ENCODE data around the gene GABBR2.

Gene GABBR2

GRCh38 chr9:98291820-98292219, 416.9 kb downstream of the GABBR2 start:
- Histone ChIP-seq H3K79me2 (ENCODE audit: low read length) (no peaks in the 10 kb centered on the region), H3K4me1 (ENCODE audit: low read length) (no peaks in the 10 kb centered on the region), H3K27me3 (ENCODE audit: low read depth, low read length) (peaks cover 31% of the 10 kb centered on the region), H3K36me3 (replicated peaks; ENCODE audit: low read depth, low read length) (no peaks in the 10 kb centered on the region), H3K9ac (ENCODE audit: low read length) (no peak overlapping the region), H3K27ac (ENCODE audit: low read length) (no peak overlapping the region), H2AFZ (ENCODE audit: low read depth, low read length) (no peak overlapping the region), H3K4me2 (ENCODE audit: low read length) (no peak overlapping the region), H3K4me3 (ENCODE audit: low read length) (no peak overlapping the region), H4K20me1 (ENCODE audit: insufficient read depth, low read length) (no peaks in the 10 kb centered on the region), H3K9me3 (ENCODE audit: insufficient read depth, low read length) (no peaks in the 10 kb centered on the region)
- no peak for TF ChIP-seq EZH2phosphoT487 (IDR thresholded peaks at IDR 0.05; ENCODE audit: low read depth)
- TF ChIP-seq CTCF (IDR thresholded peaks at IDR 0.05; ENCODE audit: low read depth, low read length), result no peak

GRCh38 chr9:98290411-98290810, 418.3 kb downstream of the GABBR2 start:
- Histone ChIP-seq H3K9ac (ENCODE audit: low read length) (no peak overlapping the region), H3K36me3 (replicated peaks; ENCODE audit: low read depth, low read length) (no peaks in the 10 kb centered on the region), H3K27me3 (ENCODE audit: low read depth, low read length) (peaks cover 31% of the 10 kb centered on the region), H2AFZ (ENCODE audit: low read depth, low read length) (no peak overlapping the region), H3K4me1 (ENCODE audit: low read length) (no peaks in the 10 kb centered on the region), H4K20me1 (ENCODE audit: insufficient read depth, low read length) (no peaks in the 10 kb centered on the region), H3K4me2 (ENCODE audit: low read length) (no peak overlapping the region), H3K79me2 (ENCODE audit: low read length) (no peaks in the 10 kb centered on the region), H3K9me3 (ENCODE audit: insufficient read depth, low read length) (no peaks in the 10 kb centered on the region), H3K4me3 (ENCODE audit: low read length) (no peak overlapping the region), H3K27ac (ENCODE audit: low read length) (no peak overlapping the region)
- TF ChIP-seq CTCF (IDR thresholded peaks at IDR 0.05; ENCODE audit: low read depth, low read length) (no peak), EZH2phosphoT487 (IDR thresholded peaks at IDR 0.05; ENCODE audit: low read depth) (no peak)

GRCh38 chr9:98289614-98290201, 419.0 kb downstream of the GABBR2 start:
- Histone ChIP-seq H3K9ac (ENCODE audit: low read length) (no peak overlapping the region), H3K4me3 (ENCODE audit: low read length) (no peak overlapping the region), H3K9me3 (ENCODE audit: insufficient read depth, low read length) (no peaks in the 10 kb centered on the region), H3K4me1 (ENCODE audit: low read length) (no peaks in the 10 kb centered on the region), H3K27ac (ENCODE audit: low read length) (no peak overlapping the region), H3K27me3 (ENCODE audit: low read depth, low read length) (peaks cover 31% of the 10 kb centered on the region), H3K79me2 (ENCODE audit: low read length) (no peaks in the 10 kb centered on the region), H3K4me2 (ENCODE audit: low read length) (no peak overlapping the region), H3K36me3 (replicated peaks; ENCODE audit: low read depth, low read length) (no peaks in the 10 kb centered on the region), H2AFZ (ENCODE audit: low read depth, low read length) (no peak overlapping the region), H4K20me1 (ENCODE audit: insufficient read depth, low read length) (no peaks in the 10 kb centered on the region)
- TF ChIP-seq CTCF (IDR thresholded peaks at IDR 0.05; ENCODE audit: low read depth, low read length) (no peak), EZH2phosphoT487 (IDR thresholded peaks at IDR 0.05; ENCODE audit: low read depth) (no peak)

GRCh38 chr9:98288881-98289280, 419.9 kb downstream of the GABBR2 start:
- Histone ChIP-seq H4K20me1 (ENCODE audit: insufficient read depth, low read length) (no peaks in the 10 kb centered on the region), H3K27ac (ENCODE audit: low read length) (no peak overlapping the region), H3K9me3 (ENCODE audit: insufficient read depth, low read length) (no peaks in the 10 kb centered on the region), H3K4me2 (ENCODE audit: low read length) (no peak overlapping the region), H3K79me2 (ENCODE audit: low read length) (no peaks in the 10 kb centered on the region), H3K4me3 (ENCODE audit: low read length) (no peak overlapping the region), H3K4me1 (ENCODE audit: low read length) (no peaks in the 10 kb centered on the region), H3K36me3 (replicated peaks; ENCODE audit: low read depth, low read length) (no peaks in the 10 kb centered on the region), H3K9ac (ENCODE audit: low read length) (no peak overlapping the region), H2AFZ (ENCODE audit: low read depth, low read length) (no peak overlapping the region), H3K27me3 (ENCODE audit: low read depth, low read length) (peaks cover 29% of the 10 kb centered on the region)
- no peak for TF ChIP-seq CTCF (IDR thresholded peaks at IDR 0.05; ENCODE audit: low read depth, low read length)
- no peak for TF ChIP-seq EZH2phosphoT487 (IDR thresholded peaks at IDR 0.05; ENCODE audit: low read depth)

Measured in OCI-LY3 (cell line).